ENCODE data around the gene MED15.
A peak's percentile ranks its signal among the peaks of the same experiment; 100 is the strongest.

DNA sequence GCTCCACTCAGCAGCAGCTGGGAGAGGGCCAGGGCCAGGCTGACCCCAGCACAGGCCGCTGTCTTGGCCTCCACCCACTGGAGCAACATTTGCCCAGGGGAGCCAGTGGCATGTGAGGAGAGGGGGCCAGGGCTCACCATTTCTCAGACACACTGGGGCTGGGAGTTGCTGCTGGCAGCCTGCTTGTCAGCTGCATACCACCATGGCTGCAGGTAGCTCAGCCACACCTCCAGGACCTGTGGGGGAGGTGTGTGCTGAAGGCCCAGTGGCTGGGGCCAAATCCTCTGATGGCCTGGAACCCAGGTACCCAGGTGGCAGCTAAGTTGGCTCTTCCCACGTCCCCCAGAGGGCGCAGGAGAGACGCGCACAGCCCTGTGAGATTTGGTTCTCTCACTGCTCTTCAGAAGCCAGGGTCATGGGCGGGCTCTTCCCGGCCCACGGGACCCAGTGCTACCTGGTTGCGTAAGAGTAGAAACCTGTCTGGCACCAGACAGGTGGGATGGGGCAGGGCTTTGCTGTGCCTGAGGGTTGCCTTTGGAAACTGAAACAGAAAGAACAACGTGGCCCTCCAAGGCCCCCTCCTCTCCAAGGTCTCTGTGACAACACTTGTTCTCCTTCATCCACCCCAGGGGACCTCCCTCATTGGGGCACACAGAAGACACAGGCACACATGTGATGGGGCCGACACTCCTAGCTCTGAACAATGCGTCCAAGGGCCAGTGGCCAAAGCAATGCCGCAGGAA is 98.8 kb downstream of the MED15 start:
- TF ChIP-seq, protein P1, sequence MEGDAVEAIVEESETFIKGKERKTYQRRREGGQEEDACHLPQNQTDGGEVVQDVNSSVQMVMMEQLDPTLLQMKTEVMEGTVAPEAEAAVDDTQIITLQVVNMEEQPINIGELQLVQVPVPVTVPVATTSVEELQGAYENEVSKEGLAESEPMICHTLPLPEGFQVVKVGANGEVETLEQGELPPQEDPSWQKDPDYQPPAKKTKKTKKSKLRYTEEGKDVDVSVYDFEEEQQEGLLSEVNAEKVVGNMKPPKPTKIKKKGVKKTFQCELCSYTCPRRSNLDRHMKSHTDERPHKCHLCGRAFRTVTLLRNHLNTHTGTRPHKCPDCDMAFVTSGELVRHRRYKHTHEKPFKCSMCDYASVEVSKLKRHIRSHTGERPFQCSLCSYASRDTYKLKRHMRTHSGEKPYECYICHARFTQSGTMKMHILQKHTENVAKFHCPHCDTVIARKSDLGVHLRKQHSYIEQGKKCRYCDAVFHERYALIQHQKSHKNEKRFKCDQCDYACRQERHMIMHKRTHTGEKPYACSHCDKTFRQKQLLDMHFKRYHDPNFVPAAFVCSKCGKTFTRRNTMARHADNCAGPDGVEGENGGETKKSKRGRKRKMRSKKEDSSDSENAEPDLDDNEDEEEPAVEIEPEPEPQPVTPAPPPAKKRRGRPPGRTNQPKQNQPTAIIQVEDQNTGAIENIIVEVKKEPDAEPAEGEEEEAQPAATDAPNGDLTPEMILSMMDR (IDR thresholded peaks at IDR 0.05) = peak; percentile 37 to 47 (median 38)
- no peak for TF ChIP-seq POLR2AphosphoS5 (IDR thresholded peaks at IDR 0.05)

Data from esophagus muscularis mucosa (tissue), 3 donors.